Right ventricle myocardium inferior (tissue), 1 donor: ENCODE data around the gene KCNN3. TPM values are rescaled to one million over a fixed set of nuclear protein-coding genes. Genes with fewer than 3 reads are reported as not detected.
"Not testable (repeated sequence)": the region's sequence is repeated elsewhere in the genome, so short reads cannot be mapped to it uniquely, and the experiment has no call there.

Source experiments
- ATAC-seq: fragments of 200-7000 bp; cut with Tn5 transposase; one replicate; pipeline ENCODE4 v1.9.1; 2020; ENCODE audit warnings: mild to moderate bottlenecking, moderate library complexity
- DNase-seq: peaks from one replicate; pipeline ENCODE4 v3.0.0; 2021; ENCODE audit errors: missing footprints
- intact Hi-C: fragments of 100-400 bp; cut with DNase I; formaldehyde crosslinking; loops from one replicate; pipeline ENCODE4 v1.11.0; 2022
- total RNA-seq: library from RNA; stranded (reverse); fragmentation: NEBNext Ultra II Directional; extraction: Animal tissue kit (Norgen Biotek cat#: 25700); gene quantifications from one replicate; pipeline ENCODE4 v1.2.1, GENCODE V29; 2021
- donor health status: DM: no; HTN: yes; CAD: no; lungs with severe emphysema.

The KCNN3 gene
- total RNA-seq, 1 donor from 2014 or later = 3.4 TPM

DNA sequence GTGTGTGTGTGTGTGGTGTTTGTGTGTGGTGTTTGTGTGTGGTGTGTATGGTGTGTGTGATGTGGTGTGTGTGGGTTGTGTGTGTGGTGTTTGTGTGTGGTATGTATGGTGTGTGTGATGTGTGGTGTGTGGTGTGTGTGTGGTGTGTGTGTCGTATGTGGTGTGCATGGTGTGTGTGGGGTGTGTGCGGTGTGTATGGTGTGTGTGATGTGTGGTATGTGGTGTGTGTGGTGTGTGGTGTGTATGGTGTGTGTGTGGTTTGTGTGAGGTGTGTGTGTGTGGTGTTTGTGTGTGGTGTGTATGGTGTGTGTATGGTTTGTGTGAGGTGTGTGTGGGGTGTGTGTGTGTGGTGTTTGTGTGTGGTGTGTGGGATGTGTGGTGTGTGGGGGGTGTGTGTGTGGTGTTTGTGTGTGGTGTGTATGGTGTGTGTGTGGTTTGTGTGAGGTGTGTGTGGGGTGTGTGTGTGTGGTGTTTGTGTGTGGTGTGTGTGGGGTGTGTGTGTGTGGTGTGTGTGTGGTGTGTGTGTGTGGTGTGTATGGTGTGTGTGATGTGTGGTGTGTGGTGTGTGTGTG lies 155.9 kb downstream of the KCNN3 start:
- intact Hi-C loops = no loop called here

DNA sequence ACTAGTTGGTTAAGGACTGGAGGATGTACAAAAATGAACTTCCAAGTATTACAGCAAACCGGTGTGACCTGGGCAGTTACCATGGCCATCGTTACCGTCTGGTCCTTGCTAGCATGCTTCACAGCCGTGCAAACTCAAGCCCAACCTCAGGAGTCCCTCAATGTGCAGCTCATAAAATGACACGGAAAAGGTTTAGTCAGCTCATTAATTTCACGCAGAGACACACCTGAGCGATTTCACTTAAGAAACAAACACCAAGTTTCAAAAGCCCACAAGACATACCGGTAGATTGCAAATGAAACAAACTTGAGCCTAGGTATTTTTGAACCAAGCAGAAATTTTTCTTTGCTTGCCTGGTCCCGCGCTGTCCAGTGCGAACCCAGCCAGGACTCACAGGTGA lies 157.1 kb downstream of the KCNN3 start:
- DNase-seq (no peak), ATAC-seq (no peak)

More for the DNA sequence above, 155.9 kb downstream of the KCNN3 start:
- ATAC-seq (peak; percentile 5), DNase-seq (no peak)

DNA sequence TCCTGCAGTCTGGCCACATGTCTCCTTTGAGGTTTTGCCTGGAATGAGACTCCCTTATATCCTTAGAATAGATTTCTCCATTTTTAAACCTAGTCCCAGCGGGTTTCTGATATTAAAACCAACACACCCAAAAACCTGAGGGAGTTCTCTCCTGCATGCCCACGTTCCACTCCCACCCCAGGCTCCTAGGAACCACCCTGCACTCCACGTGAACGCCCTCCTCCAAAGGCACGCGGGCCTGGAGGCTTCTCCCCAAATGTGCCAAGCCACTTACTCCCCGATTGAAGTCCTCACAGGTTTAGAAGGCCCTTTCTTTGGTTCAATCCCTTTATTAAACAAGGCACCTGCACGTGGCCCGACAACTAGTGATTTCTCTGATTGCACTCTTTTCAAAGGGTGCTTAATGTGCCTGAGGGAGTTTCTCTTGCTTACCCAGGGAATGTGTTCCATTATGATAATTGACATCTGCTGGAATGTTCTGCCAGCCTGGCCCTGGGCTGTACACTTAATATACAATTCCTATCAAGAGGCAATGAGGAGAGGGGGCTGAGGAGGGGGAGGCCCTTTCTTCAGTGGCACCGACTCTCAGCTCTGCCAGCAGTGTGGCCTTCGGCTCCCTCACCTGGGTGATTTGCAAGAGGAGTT lies 157.8 kb downstream of the KCNN3 start:
- DNase-seq = no peak
- intact Hi-C loops = no loop called here
- no peak for ATAC-seq

More for the DNA sequence above, 157.1 kb downstream of the KCNN3 start:
- intact Hi-C loops = no loop called here

DNA sequence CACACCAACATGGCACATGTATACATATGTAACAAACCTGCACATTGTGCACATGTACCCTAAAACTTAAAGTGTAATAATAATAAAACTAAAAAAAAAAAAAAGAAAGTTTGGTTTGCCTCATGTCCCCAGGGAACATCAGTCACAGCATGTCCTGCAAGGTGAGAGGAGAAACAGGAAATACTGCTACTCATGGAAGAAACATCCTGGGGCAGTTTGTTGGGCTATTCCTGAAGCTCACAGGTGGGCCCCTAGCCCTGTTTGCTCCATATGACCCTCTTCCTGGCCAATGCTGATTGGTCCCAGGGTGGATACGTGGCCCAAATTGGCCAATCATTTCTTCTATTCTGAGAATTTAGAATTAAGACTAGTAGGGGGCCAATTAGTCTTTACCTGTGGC lies 158.7 kb downstream of the KCNN3 start:
- DNase-seq (no peak), ATAC-seq (no peak)
- intact Hi-C loops = no loop called here

DNA sequence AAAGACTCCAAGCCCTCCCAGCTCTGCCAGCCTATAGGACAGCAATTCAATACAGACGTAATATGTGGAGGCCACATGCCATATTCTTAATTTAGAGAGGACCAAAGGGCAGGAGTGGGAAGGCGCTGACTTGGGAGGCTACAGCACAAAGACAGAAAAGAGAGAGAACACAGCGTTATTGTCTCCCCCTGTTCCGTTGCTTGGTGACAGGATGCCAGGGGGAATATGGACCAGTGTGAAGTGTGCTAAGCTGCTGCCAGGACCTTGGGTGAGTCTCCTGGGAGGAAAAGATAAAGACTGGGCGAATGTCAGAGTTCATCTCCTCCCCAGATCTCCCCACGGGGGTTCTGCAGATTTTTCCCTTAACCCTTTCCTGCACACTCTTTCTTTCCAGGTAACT lies 160.0 kb downstream of the KCNN3 start:
- intact Hi-C loops = no loop called here
- DNase-seq = no peak
- ATAC-seq = no peak

- ATAC-seq (no peak), DNase-seq (no peak)
- intact Hi-C loops = loop anchor here (5.0 kb wide), 1 partner anchor 34 kb away; no protein-coding TSS in a partner anchor
Observed at GRCh38 chr1:154707901-154708463, 162.1 kb downstream of the KCNN3 start.

- intact Hi-C loops = loop anchor here (5.0 kb wide), 1 partner anchor 35 kb away; no protein-coding TSS in a partner anchor
- peak; percentile 31 for ATAC-seq
- DNase-seq = no peak
Observed at GRCh38 chr1:154706851-154707250, 163.2 kb downstream of the KCNN3 start.

- intact Hi-C loops = loop anchor here (5.0 kb wide), 1 partner anchor 37 kb away; no protein-coding TSS in a partner anchor
- DNase-seq (no peak), ATAC-seq (no peak)
Observed at GRCh38 chr1:154705544-154705943, 164.5 kb downstream of the KCNN3 start.

- no peak for ATAC-seq
Observed at GRCh38 chr1:154703170-154703569, 166.9 kb downstream of the KCNN3 start.

GRCh38 chr1:154698320-154699096 lies 171.6 kb downstream of the KCNN3 start:
- intact Hi-C loops = no loop called here
- no peak for DNase-seq
- ATAC-seq = peak; percentile 42

More at GRCh38 chr1:154703170-154703569, 166.9 kb downstream of the KCNN3 start:
- no peak for DNase-seq
- intact Hi-C loops = no loop called here

GRCh38 chr1:154697710-154698109 lies 172.4 kb downstream of the KCNN3 start:
- intact Hi-C loops = no loop called here
- ATAC-seq (no peak), DNase-seq (no peak)

- intact Hi-C loops = no loop called here
- ATAC-seq = peak; percentile 65
- DNase-seq = no peak
Observed at GRCh38 chr1:154696456-154696855, 173.6 kb downstream of the KCNN3 start.

GRCh38 chr1:154695985-154696384 lies 174.1 kb downstream of the KCNN3 start:
- ATAC-seq = no peak
- intact Hi-C loops = no loop called here
- no peak for DNase-seq

GRCh38 chr1:154694995-154695394 lies 175.1 kb downstream of the KCNN3 start:
- DNase-seq = no peak
- intact Hi-C loops = no loop called here
- no peak for ATAC-seq

DNA sequence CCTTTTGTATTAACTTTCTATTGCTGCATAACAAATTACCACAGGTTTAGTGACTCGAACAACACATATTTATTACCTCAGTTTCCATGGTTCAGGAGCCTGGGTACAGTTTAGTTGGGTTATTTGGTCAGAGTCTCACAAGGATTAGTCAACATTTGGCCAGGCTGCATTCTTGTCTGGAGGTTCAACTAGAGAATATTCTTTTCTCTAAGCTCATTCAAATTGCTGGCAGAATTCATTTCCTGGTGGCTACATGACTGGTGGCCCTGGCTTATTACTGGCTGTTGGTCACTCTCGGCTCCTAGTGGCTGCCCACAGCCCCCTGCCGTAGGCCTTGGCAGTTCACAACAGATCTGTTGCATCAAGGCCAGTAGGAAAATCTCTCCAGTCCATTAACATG lies 181.0 kb downstream of the KCNN3 start:
- DNase-seq = no peak
- intact Hi-C loops = no loop called here
- no peak for ATAC-seq

DNA sequence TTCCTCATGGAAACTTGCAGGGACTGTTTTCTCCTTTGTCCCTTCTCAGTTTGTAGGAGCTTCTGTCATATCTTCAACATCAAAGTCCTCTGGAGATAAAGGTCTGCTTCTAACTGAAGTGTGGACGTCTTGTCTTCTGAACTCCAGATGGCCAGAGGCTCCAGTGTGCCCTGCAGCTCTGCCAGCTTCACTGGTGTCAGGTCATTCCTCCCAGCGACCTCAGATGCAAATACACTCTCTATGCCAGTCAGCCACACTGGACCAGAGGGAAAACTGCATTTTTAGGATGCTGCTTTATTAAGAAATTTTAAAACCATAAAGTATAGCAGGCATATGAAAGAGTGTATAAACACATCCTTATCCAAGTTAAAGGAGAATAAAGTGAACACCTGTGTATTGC lies 183.6 kb downstream of the KCNN3 start:
- intact Hi-C loops = no loop called here
- DNase-seq = no peak
- no peak for ATAC-seq

DNA sequence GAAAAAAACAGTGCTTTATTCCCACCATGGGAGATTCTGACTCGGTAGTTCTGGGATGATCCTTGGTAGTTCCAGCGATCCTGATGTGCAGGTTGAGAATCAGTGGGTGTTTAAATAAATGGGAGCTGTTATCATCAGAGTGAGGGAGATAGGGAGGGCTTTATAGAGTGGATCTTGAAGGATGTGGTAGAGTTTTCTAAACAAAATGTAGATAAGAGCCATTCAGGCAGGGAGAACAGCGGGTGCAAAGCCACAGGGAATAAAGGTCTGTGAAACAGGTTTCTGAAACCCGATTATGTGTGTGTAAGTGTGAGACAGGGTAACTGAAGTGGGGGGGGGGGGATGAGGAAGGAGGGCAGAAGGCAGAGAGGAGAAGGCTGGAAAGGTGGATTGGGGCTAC lies 186.3 kb downstream of the KCNN3 start:
- ATAC-seq (no peak), DNase-seq (no peak)
- intact Hi-C loops = no loop called here

GRCh38 chr1:154682254-154682653 lies 187.8 kb downstream of the KCNN3 start:
- intact Hi-C loops = no loop called here
- ATAC-seq (no peak), DNase-seq (no peak)

DNA sequence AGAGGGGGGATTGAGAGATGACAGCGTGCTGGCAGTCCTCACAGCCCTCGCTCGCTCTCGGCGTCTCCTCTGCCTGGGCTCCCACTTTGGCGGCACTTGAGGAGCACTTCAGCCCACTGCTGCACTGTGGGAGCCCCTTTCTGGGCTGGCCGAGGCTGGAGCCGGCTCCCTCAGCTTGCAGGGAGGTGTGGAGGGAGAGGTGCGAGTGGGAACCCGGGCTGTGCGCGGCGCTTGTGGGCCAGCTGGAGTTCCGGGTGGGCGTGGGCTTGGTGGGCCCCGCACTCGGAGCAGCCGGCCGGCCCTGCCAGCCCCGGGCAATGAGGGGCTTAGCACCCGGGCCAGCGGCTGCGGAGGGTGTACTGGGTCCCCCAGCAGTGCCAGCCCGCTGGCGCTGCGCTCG lies 192.2 kb downstream of the KCNN3 start:
- ATAC-seq, intact Hi-C loops, DNase-seq: not testable (repeated sequence)
